ENCODE measurements around the gene SLC16A2.
"Not testable (repeated sequence)": the region's sequence is repeated elsewhere in the genome, so short reads cannot be mapped to it uniquely, and the experiment has no call there.

SLC16A2 gene

GRCh38 chrX:74507191-74507590, 85.9 kb downstream of the SLC16A2 start:
- no peak for DNase-seq (ENCODE audit: low read depth in 2 of 2)

- no peak for DNase-seq (ENCODE audit: low read depth in 2 of 2)
Observed at GRCh38 chrX:74509989-74510388, 88.7 kb downstream of the SLC16A2 start.

GRCh38 chrX:74510401-74510800, 89.1 kb downstream of the SLC16A2 start:
- DNase-seq (ENCODE audit: low read depth in 2 of 2): no peak

- no peak for DNase-seq (ENCODE audit: low read depth in 2 of 2)
Observed at GRCh38 chrX:74511704-74512103, 90.4 kb downstream of the SLC16A2 start.

- no peak for DNase-seq (ENCODE audit: low read depth in 2 of 2)
Observed at GRCh38 chrX:74514384-74514783, 93.1 kb downstream of the SLC16A2 start.

GRCh38 chrX:74515356-74515755, 94.1 kb downstream of the SLC16A2 start:
- no peak for DNase-seq (ENCODE audit: low read depth in 2 of 2)

- not testable (repeated sequence) for DNase-seq (ENCODE audit: low read depth in 2 of 2)
Observed at GRCh38 chrX:74516013-74516412, 94.7 kb downstream of the SLC16A2 start.

- DNase-seq (ENCODE audit: low read depth in 2 of 2): no peak
Observed at GRCh38 chrX:74519870-74520269, 98.6 kb downstream of the SLC16A2 start.

- DNase-seq (ENCODE audit: low read depth in 2 of 2): no peak
Observed at GRCh38 chrX:74520291-74520690, 99.0 kb downstream of the SLC16A2 start.

GRCh38 chrX:74520896-74521295, 99.6 kb downstream of the SLC16A2 start:
- no peak for DNase-seq (ENCODE audit: low read depth in 2 of 2)

- DNase-seq (ENCODE audit: low read depth in 2 of 2): no peak
Observed at GRCh38 chrX:74521961-74522751, 100.9 kb downstream of the SLC16A2 start.

- DNase-seq (ENCODE audit: low read depth in 2 of 2): no peak
Observed at GRCh38 chrX:74523224-74523623, 101.9 kb downstream of the SLC16A2 start.

GRCh38 chrX:74523870-74524735, 102.8 kb downstream of the SLC16A2 start:
- no peak for DNase-seq (ENCODE audit: low read depth in 2 of 2)

GRCh38 chrX:74525116-74525515, 103.8 kb downstream of the SLC16A2 start:
- DNase-seq (ENCODE audit: low read depth in 2 of 2): no peak

- no peak for DNase-seq (ENCODE audit: low read depth in 2 of 2)
Observed at GRCh38 chrX:74526764-74527163, 105.5 kb downstream of the SLC16A2 start.

GRCh38 chrX:74527350-74527749, 106.1 kb downstream of the SLC16A2 start:
- no peak for DNase-seq (ENCODE audit: low read depth in 2 of 2)

- DNase-seq (ENCODE audit: low read depth in 2 of 2): no peak
Observed at GRCh38 chrX:74529311-74529710, 108.0 kb downstream of the SLC16A2 start.

GRCh38 chrX:74531081-74531480, 109.8 kb downstream of the SLC16A2 start:
- no peak for DNase-seq (ENCODE audit: low read depth in 2 of 2)

- DNase-seq (ENCODE audit: low read depth in 2 of 2): no peak
Observed at GRCh38 chrX:74534569-74535038, 113.3 kb downstream of the SLC16A2 start.

- no peak for DNase-seq (ENCODE audit: low read depth in 2 of 2)
Observed at GRCh38 chrX:74535086-74535407, 113.8 kb downstream of the SLC16A2 start.

- DNase-seq (ENCODE audit: low read depth in 2 of 2): no peak
Observed at GRCh38 chrX:74535408-74536151, 114.3 kb downstream of the SLC16A2 start.

GRCh38 chrX:74536152-74536831, 115.0 kb downstream of the SLC16A2 start:
- no peak for DNase-seq (ENCODE audit: low read depth in 2 of 2)
